ENCODE data around the gene RHBG. TPM values are rescaled to one million over a fixed set of nuclear protein-coding genes. Genes with fewer than 3 reads are reported as not detected.
"Not testable (repeated sequence)": the region's sequence is repeated elsewhere in the genome, so short reads cannot be mapped to it uniquely, and the experiment has no call there.

The RHBG gene
- total RNA-seq, 3 donors from 2014 or later (not counting 1 experiment from before 2014, with no cell fraction given) = not detected

DNA sequence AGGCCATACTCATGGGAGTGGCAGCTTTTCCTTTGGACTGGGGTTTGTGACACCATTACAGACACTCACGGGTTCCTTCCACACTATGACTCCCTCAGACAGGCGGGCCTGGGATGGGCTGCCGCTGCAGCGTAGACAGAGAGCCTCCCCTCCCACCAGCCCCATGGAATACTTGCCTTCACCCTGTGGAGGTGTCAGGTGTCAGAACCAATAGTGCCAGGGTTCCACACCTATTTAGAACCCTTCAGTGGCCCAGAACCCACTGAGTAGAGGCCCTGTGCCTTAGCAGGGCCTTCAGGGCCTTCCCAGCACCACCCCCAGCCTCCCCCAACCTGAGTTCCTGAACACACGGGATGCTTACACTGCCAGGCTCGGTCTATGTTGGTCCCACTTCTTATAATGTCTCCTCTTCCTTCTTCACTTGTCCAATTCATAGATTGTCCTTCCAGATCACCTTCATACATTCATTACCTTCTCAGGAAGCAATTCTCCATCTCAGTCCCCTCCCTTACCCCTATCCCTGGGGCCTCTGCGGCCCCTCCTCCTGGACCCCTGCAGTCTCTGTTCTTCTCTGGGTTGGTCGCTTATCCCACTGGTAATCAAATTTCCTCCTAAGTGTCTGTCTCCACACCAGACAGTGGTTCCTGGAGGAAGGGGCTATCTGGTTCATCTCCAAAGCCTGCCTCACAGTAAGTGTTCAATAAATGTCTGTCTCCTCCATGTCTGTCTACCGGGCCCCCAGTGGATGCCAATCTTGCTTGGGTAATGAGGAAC lies 1.4 kb upstream of the RHBG start:
- ATAC-seq (no peak), DNase-seq (no peak)
- H3K27me3 Mint-ChIP-seq (ENCODE audit: low read depth in 2 of 2) = peaks cover 46 to 55% of the 10 kb centered on the region in 2 donors
- Histone ChIP-seq H3K4me1 (ENCODE audit: control insufficient read depth, insufficient read depth, low read length) (peaks cover 10% of the 10 kb centered on the region), H3K9me3 (ENCODE audit: control insufficient read depth, insufficient read depth, low read length) (no peaks in the 10 kb centered on the region), H3K27me3 (ENCODE audit: control insufficient read depth, insufficient read depth, low read length) (peaks cover 10% of the 10 kb centered on the region), H3K27ac (ENCODE audit: low read length) (no peak overlapping the region), H3K36me3 (ENCODE audit: control insufficient read depth, insufficient read depth, low read length) (no peaks in the 10 kb centered on the region), H3K4me3 (ENCODE audit: low read length) (no peak overlapping the region)
- H3K36me3 Mint-ChIP-seq = no peaks in the 10 kb centered on the region
- H3K4me1 Mint-ChIP-seq = peaks cover 0 to 5% of the 10 kb centered on the region in 2 donors
- H3K27ac Mint-ChIP-seq = no peak overlapping the region
- TF ChIP-seq, protein P1, sequence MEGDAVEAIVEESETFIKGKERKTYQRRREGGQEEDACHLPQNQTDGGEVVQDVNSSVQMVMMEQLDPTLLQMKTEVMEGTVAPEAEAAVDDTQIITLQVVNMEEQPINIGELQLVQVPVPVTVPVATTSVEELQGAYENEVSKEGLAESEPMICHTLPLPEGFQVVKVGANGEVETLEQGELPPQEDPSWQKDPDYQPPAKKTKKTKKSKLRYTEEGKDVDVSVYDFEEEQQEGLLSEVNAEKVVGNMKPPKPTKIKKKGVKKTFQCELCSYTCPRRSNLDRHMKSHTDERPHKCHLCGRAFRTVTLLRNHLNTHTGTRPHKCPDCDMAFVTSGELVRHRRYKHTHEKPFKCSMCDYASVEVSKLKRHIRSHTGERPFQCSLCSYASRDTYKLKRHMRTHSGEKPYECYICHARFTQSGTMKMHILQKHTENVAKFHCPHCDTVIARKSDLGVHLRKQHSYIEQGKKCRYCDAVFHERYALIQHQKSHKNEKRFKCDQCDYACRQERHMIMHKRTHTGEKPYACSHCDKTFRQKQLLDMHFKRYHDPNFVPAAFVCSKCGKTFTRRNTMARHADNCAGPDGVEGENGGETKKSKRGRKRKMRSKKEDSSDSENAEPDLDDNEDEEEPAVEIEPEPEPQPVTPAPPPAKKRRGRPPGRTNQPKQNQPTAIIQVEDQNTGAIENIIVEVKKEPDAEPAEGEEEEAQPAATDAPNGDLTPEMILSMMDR (IDR thresholded peaks at IDR 0.05) = no peak
- H3K4me3 Mint-ChIP-seq = no peak overlapping the region
- no peaks in the 10 kb centered on the region for H3K9me3 Mint-ChIP-seq
- 84% methylated on average over 9 of the region's 9 CpGs for WGBS (ENCODE audit: insufficient coverage)
- intact Hi-C loops (cut with micrococcal nuclease) = no loop called here

DNA sequence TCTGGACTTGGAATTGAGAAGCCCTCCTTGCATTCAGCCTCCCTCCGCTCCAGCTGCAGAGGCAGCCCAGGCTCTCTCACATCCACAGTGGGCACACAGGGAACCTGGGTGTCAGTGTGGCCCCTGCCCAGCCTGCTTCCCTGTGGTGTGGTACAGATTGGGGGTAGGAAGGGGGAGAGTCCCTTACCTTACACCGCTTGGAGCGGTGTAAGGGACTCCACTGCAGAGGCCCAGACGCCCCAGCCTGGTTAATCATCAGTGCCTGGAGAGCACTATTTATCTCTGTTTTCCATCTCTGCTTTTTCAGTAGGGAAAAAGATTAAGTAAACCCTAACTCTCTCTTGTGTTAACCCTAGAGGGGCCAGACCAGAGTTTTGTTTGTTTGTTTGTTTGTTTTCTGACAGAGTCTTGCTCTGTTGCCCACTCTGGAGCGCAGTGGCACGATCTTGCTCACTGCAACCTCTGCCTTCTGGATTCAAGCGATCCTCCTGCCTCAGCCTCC lies 803 bp upstream of the RHBG start:
- H3K27me3 Mint-ChIP-seq (ENCODE audit: low read depth in 2 of 2) = peaks cover 46 to 59% of the 10 kb centered on the region in 2 donors
- Histone ChIP-seq H3K4me3 (ENCODE audit: low read length) (no peak overlapping the region), H3K27me3 (ENCODE audit: control insufficient read depth, insufficient read depth, low read length) (peaks cover 10% of the 10 kb centered on the region), H3K36me3 (ENCODE audit: control insufficient read depth, insufficient read depth, low read length) (no peaks in the 10 kb centered on the region), H3K27ac (ENCODE audit: low read length) (no peak overlapping the region), H3K4me1 (ENCODE audit: control insufficient read depth, insufficient read depth, low read length) (peaks cover 10% of the 10 kb centered on the region), H3K9me3 (ENCODE audit: control insufficient read depth, insufficient read depth, low read length) (no peaks in the 10 kb centered on the region)
- 95% methylated on average over 7 of the region's 7 CpGs for WGBS (ENCODE audit: insufficient coverage)
- intact Hi-C loops (cut with micrococcal nuclease) = no loop called here
- no peak overlapping the region for H3K4me3 Mint-ChIP-seq
- peaks cover 0 to 5% of the 10 kb centered on the region in 2 donors for H3K4me1 Mint-ChIP-seq
- no peak for ATAC-seq
- no peaks in the 10 kb centered on the region for H3K36me3 Mint-ChIP-seq
- no peak for DNase-seq
- TF ChIP-seq, protein P1 (IDR thresholded peaks at IDR 0.05) = no peak
- no peaks in the 10 kb centered on the region for H3K9me3 Mint-ChIP-seq
- H3K27ac Mint-ChIP-seq = no peak overlapping the region

DNA sequence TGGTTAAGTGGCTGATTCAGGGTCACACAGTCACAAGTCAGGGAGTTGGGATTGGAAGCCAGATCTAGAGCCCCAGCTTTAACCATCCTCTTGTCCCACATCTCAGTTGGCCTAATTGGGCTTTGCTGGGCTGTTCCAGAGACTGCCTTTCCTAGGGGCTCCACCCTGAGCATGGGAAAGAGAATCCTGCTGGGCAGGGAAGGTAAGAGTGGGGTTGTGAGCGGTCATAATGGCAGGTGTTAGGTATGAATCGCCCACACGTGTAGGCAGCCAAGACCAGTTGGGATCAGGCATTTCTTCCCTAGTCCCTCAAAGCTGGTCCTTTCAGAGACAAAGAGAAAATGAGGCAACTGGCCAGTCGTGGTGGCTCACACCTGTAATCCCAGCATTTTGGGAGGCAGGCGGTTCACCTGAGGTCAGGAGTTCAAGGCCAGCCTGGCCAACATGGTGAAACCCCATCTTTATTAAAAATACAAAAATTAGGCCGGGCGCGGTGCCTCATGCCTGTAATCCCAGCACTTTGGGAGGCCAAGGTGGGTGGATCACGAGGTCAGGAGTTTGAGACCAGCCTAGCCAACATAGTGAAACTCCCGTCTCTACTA lies 775 bp downstream of the RHBG start:
- H3K4me1 Mint-ChIP-seq; ATAC-seq; H3K4me1 ChIP-seq (ENCODE audit: control insufficient read depth, insufficient read depth, low read length); H3K36me3 Mint-ChIP-seq; H3K4me3 Mint-ChIP-seq; intact Hi-C loops (cut with micrococcal nuclease); H3K9me3 ChIP-seq (ENCODE audit: control insufficient read depth, insufficient read depth, low read length); H3K27ac Mint-ChIP-seq; H3K36me3 ChIP-seq (ENCODE audit: control insufficient read depth, insufficient read depth, low read length); H3K4me3 ChIP-seq (ENCODE audit: low read length); H3K9me3 Mint-ChIP-seq; H3K27ac ChIP-seq (ENCODE audit: low read length); DNase-seq: not testable (repeated sequence)
- H3K27me3 ChIP-seq (ENCODE audit: control insufficient read depth, insufficient read depth, low read length) = peaks cover 10% of the 10 kb centered on the region
- H3K27me3 Mint-ChIP-seq (ENCODE audit: low read depth in 2 of 2) = peaks cover 41 to 52% of the 10 kb centered on the region in 2 donors
- 94% methylated on average over 8 of the region's 10 CpGs for WGBS (ENCODE audit: insufficient coverage)

DNA sequence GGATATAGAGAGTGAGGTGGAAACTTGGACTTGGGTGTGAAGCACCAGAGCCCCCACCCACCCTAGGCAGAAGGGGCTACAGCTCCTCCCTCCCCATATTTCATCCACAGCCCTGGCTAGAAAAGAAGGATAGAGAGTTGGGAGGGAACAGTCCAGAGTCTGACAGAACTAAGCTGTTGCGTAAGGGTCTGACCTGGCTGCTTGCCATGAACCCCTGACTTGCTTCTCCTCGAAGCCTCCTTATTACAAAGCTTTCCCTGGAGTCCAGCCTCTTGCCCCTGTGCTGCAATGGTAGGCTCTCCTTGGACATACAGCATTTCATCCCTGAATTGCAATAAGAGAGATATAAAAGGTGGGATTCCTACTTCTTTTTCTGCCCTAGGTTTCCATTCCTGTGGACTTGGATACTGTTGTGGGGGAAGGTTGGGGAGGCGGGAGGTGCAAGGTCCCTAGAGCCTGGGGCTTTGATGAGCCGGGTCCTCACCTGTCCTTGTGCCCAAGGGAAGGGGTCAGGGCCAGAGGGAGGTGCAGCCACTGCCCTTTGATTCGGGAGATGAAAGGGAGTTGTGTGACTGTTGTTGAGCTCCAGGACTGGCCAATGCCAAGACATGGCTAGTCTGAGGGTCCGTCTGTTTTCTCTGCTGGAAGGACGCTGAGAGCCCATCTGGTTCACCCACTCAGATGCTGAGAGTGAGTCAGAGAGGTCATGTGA lies 2.7 kb downstream of the RHBG start:
- Histone ChIP-seq H3K27ac (ENCODE audit: low read length) (no peak overlapping the region), H3K4me3 (ENCODE audit: low read length) (no peak overlapping the region), H3K9me3 (ENCODE audit: control insufficient read depth, insufficient read depth, low read length) (no peaks in the 10 kb centered on the region), H3K36me3 (ENCODE audit: control insufficient read depth, insufficient read depth, low read length) (no peaks in the 10 kb centered on the region), H3K27me3 (ENCODE audit: control insufficient read depth, insufficient read depth, low read length) (peaks cover 10% of the 10 kb centered on the region), H3K4me1 (ENCODE audit: control insufficient read depth, insufficient read depth, low read length) (peaks cover 10% of the 10 kb centered on the region)
- ATAC-seq (no peak), DNase-seq (no peak)
- TF ChIP-seq, protein P1 (IDR thresholded peaks at IDR 0.05) = no peak
- no peak overlapping the region for H3K4me3 Mint-ChIP-seq
- H3K36me3 Mint-ChIP-seq = no peaks in the 10 kb centered on the region
- 51% methylated on average over 7 of the region's 7 CpGs for WGBS (ENCODE audit: insufficient coverage)
- peaks cover 0 to 5% of the 10 kb centered on the region in 2 donors for H3K4me1 Mint-ChIP-seq
- intact Hi-C loops (cut with micrococcal nuclease) = no loop called here
- peaks cover 32 to 34% of the 10 kb centered on the region in 2 donors for H3K27me3 Mint-ChIP-seq (ENCODE audit: low read depth in 2 of 2)
- H3K27ac Mint-ChIP-seq = no peak overlapping the region
- no peaks in the 10 kb centered on the region for H3K9me3 Mint-ChIP-seq
